ENCODE results near the gene ZBTB7C. TPM values are rescaled to one million over a fixed set of nuclear protein-coding genes. Genes with fewer than 3 reads are reported as not detected.

The ZBTB7C gene
- total RNA-seq, 1 experiment from 2014 or later = 0.33 TPM

- H3K9me3 Mint-ChIP-seq = peaks cover 0 to 2% of the 10 kb centered on the region in 2 experiments; a peak in 1 of 5 replicates
- H2BK5ac ChIP-seq (ENCODE audit: insufficient read length, low read length) = no peak overlapping the region
- H3K27ac Mint-ChIP-seq = no peak overlapping the region
- no peak overlapping the region for H2AFZ ChIP-seq (ENCODE audit: low read length)
- no peaks in the 10 kb centered on the region for H3K4me1 ChIP-seq (ENCODE audit: insufficient read depth, low read length)
- no peak overlapping the region for H2BK15ac ChIP-seq (ENCODE audit: low read depth, low read length)
- no peak overlapping the region for H3K27ac ChIP-seq (ENCODE audit: insufficient read length, low read depth, low read length)
- no peak overlapping the region for H3T11ph ChIP-seq (ENCODE audit: low read length)
- no peak overlapping the region for H3K4me3 Mint-ChIP-seq
- no peaks in the 10 kb centered on the region for H3K9me3 ChIP-seq (ENCODE audit: control insufficient read depth, low read depth, low read length)
- H3K14ac ChIP-seq (ENCODE audit: insufficient read depth, low read length) = no peak overlapping the region
- H3K18ac ChIP-seq (ENCODE audit: insufficient read length, low read depth, low read length) = no peak overlapping the region
- H4K8ac ChIP-seq (replicated peaks; ENCODE audit: insufficient read length, low read depth, low read length) = no peak overlapping the region
- H3K23me2 ChIP-seq (ENCODE audit: insufficient read length, low read depth, low read length, poor library complexity, severe bottlenecking) = no peaks in the 10 kb centered on the region
- no peak overlapping the region for H4K5ac ChIP-seq (ENCODE audit: insufficient read length, low read depth, low read length)
- H4K20me1 ChIP-seq (ENCODE audit: control insufficient read depth, insufficient read depth, insufficient read length) = no peaks in the 10 kb centered on the region
- H3K56ac ChIP-seq (ENCODE audit: insufficient read length, low read depth, low read length) = no peak overlapping the region
- H4K91ac ChIP-seq (ENCODE audit: insufficient read length, low read depth, low read length) = no peak overlapping the region
- no peaks in the 10 kb centered on the region for H3K79me1 ChIP-seq (ENCODE audit: insufficient read depth, low read depth, low read length, poor library complexity, severe bottlenecking)
- no peak for DNase-seq
- H3K36me3 Mint-ChIP-seq (ENCODE audit: insufficient read depth in 1 of 3, low read depth in 3 of 3) = no peaks in the 10 kb centered on the region
- H3K27me3 Mint-ChIP-seq (ENCODE audit: low read depth) = no peaks in the 10 kb centered on the region
- H2BK120ac ChIP-seq (ENCODE audit: low read depth, low read length, poor library complexity, severe bottlenecking) = no peak overlapping the region
- no peak overlapping the region for H2AK5ac ChIP-seq (ENCODE audit: insufficient read length, low read length)
- H3K23ac ChIP-seq (ENCODE audit: insufficient read length, low read depth, low read length) = no peak overlapping the region
- no peak overlapping the region for H3K9ac ChIP-seq (ENCODE audit: extremely low read depth, insufficient read length, low read length)
- no peak overlapping the region for H3K4me2 ChIP-seq (ENCODE audit: insufficient read depth, insufficient read length, low read length)
- H3K79me2 ChIP-seq (ENCODE audit: insufficient read depth, low read length) = no peaks in the 10 kb centered on the region
- no peaks in the 10 kb centered on the region for H3K27me3 ChIP-seq (ENCODE audit: insufficient read depth, low read length)
- H3K4ac ChIP-seq (ENCODE audit: low read depth, low read length) = no peak overlapping the region
- H2BK20ac ChIP-seq (ENCODE audit: low read depth, low read length, poor library complexity, severe bottlenecking) = no peak overlapping the region
- TF ChIP-seq CTCF (conservative IDR thresholded peaks at IDR 0.05) = no peak
- H3K4me1 Mint-ChIP-seq = no peaks in the 10 kb centered on the region
- WGBS (ENCODE audit: extremely low coverage, insufficient read length, low lambda C conversion rate) = no CpG with 5 or more reads among the region's 11 CpGs
- H2BK12ac ChIP-seq (ENCODE audit: insufficient read length, low read depth, low read length) = no peak overlapping the region
Measured at GRCh38 chr18:48263914-48264902, 145.0 kb downstream of the ZBTB7C start.

All from H9 (cell line).